Ovary (tissue), 3 donors: ENCODE measurements around the gene FGD4.

Experiments
- EP300 ChIP-seq: sonication (generic); formaldehyde crosslinking; IDR thresholded peaks from one replicate; pipeline ENCODE4 v1.6.1; 2017; ENCODE audit warnings: antibody characterized with exemption
- POLR2A ChIP-seq: fragments of 450-650 bp; IDR thresholded peaks from one replicate; pipeline ENCODE4 v1.6.1; 2017; ENCODE audit warnings: antibody characterized with exemption, mild to moderate bottlenecking, moderate library complexity
- TF ChIP-seq, protein P1 (sequence below), 3 donors: fragments of 450-650 bp in 2 of 3; fragments of 200-600 bp in 1 of 3; IDR thresholded peaks; one replicate each; pipeline versions ENCODE4 v1.5.1 to v1.8.0; 2016 to 2022; ENCODE audit warnings: antibody characterized with exemption in 3 of 3, mild to moderate bottlenecking in 1 of 3
- donor health status: DM: no; HTN: no; CAD: no.

DNA sequence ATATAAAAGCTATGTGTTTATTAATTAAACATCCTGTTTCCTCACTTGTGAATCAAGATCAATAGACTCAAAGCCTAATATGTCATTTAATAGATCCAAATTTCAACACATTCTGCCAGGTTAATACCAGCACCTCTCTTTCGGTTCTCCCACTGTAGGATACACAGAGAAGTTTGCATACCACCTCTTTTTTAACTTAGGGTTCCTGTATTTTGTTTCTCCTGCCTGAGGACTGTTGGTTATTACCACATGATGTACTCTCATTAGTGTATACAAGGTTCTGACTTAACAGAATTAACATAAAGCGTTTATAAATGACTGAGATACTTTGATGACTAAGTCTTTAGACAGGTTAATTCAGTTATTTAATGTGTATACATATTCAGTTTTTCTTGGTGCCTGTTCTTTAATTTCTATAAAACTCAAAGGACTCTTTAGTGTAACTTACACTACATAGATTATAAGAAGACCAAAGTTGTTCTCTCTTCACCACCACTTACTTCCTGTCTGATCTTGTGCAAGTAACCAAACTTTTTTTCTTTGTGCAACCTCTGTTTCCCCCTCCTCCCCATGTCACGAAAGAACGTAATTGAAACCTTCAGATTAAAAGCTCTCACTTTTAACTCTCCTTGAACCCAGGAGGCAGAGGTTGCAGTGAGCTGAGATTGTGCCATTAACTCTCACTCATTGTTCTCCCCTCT lies 190.0 kb downstream of the FGD4 start:
- TF ChIP-seq, protein P1, sequence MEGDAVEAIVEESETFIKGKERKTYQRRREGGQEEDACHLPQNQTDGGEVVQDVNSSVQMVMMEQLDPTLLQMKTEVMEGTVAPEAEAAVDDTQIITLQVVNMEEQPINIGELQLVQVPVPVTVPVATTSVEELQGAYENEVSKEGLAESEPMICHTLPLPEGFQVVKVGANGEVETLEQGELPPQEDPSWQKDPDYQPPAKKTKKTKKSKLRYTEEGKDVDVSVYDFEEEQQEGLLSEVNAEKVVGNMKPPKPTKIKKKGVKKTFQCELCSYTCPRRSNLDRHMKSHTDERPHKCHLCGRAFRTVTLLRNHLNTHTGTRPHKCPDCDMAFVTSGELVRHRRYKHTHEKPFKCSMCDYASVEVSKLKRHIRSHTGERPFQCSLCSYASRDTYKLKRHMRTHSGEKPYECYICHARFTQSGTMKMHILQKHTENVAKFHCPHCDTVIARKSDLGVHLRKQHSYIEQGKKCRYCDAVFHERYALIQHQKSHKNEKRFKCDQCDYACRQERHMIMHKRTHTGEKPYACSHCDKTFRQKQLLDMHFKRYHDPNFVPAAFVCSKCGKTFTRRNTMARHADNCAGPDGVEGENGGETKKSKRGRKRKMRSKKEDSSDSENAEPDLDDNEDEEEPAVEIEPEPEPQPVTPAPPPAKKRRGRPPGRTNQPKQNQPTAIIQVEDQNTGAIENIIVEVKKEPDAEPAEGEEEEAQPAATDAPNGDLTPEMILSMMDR (IDR thresholded peaks at IDR 0.05) = no peak
- TF ChIP-seq POLR2A (no peak), EP300 (no peak)
